Adrenal gland (tissue), 19 donors: ENCODE data around the gene ZNF597. TPM values are rescaled to one million over a fixed set of nuclear protein-coding genes. Genes with fewer than 3 reads are reported as not detected.

ENCODE experiments used
- DNase-seq, 7 donors: peaks; one replicate each; pipeline ENCODE4 v3.0.0-alpha.2; 2019 to 2020
- H3K27ac ChIP-seq, 5 donors: fragments of 200-600 bp; sonication (generic) in 4 of 5; 1 replicate in 3 of 5; 2 replicates in 2 of 5; pipeline versions ENCODE4 v1.5.1 to v1.8.0; 2016 to 2020; ENCODE audit warnings: mild to moderate bottlenecking in 1 of 5
- H3K27me3 ChIP-seq: fragments of 200-600 bp; 2 replicates; pipeline ENCODE4 v1.8.0; 2021
- H3K36me3 ChIP-seq, 2 donors: fragments of 200-600 bp; replicated peaks in 1 of 2; 1 replicate in 1 of 2; 2 replicates in 1 of 2; pipeline versions ENCODE4 v1.5.1 to v1.8.0; 2018 to 2022
- H3K4me1 ChIP-seq, 2 donors: fragments of 200-600 bp; replicated peaks in 1 of 2; 1 replicate in 1 of 2; 2 replicates in 1 of 2; pipeline versions ENCODE4 v1.5.1 to v1.8.0; 2018 to 2021
- H3K4me3 ChIP-seq, 4 donors: fragments of 200-600 bp; sonication (generic) in 3 of 4; one replicate each; pipeline ENCODE4 v1.5.1; 2016 to 2018
- H3K9me3 ChIP-seq, 3 donors: fragments of 200-600 bp; sonication (generic) in 1 of 3; replicated peaks in 1 of 3; 1 replicate in 2 of 3; 2 replicates in 1 of 3; pipeline versions ENCODE4 v1.5.1 to v1.8.0; 2016 to 2021
- POLR2A ChIP-seq, 2 donors: fragments of 450-650 bp; IDR thresholded peaks; one replicate each; pipeline ENCODE4 v1.6.1; 2017; ENCODE audit warnings: antibody characterized with exemption in 2 of 2, mild to moderate bottlenecking in 2 of 2, moderate library complexity in 1 of 2
- WGBS, 4 donors: extraction: QIAGEN DNeasy Blood & Tissue Kit in 2 of 4; methylation state at CpG; one replicate each; pipeline versions ENCODE4 v1.1.5 to v1.1.7; 2013 to 2017; 5-methylcytosine and 5-hydroxymethylcytosine counted together
- intact Hi-C, 2 donors: fragments of 100-400 bp; cut with DNase I; formaldehyde crosslinking; loops; one replicate each; pipeline versions ENCODE4 v1.14.1 to v1.15.0; 2022 to 2023
- long read RNA-seq, 10 donors: library from polyadenylated mRNA in 3 of 10; unstranded in 2 of 10; stranded (forward) in 1 of 10; transcript quantifications; one replicate each; pipeline ENCODE4 v2.0.0 and lab custom pipeline, GENCODE V29; 2021 to 2026
- polyA plus RNA-seq, 3 donors: library from polyadenylated mRNA; stranded (reverse); fragments of 200-250 nt in 2 of 3; fragments of 350-450 nt in 1 of 3; fragmentation: Illumina TruSeq in 1 of 3; extraction: RNeasy Lipid Tissue Mini Kit (QIAGEN cat#74804) in 1 of 3; gene quantifications; one replicate each; pipeline ENCODE4 v1.2.3, GENCODE V29; 2013 to 2014
- total RNA-seq, 9 donors: library from RNA; depleted of rRNA in 4 of 9; stranded (reverse); fragments of >200 nt in 4 of 9; fragments of 120-200 nt in 1 of 9; fragmentation: NEBNext Ultra II Directional in 1 of 9; extraction: Animal tissue kit (Norgen Biotek cat#: 25700) in 1 of 9; gene quantifications; one replicate each; pipeline versions ENCODE4 v1.1.0 to v1.2.4, GENCODE V29; 2013 to 2023
- TF ChIP-seq, protein P1 (sequence below), 6 experiments: fragments of 450-650 bp in 4 of 6; fragments of 200-600 bp in 2 of 6; sonication (generic) in 1 of 6; IDR thresholded peaks; 1 replicate in 5 of 6; 2 replicates in 1 of 6; pipeline versions ENCODE4 v1.5.1 to v1.8.0; 2016 to 2021; ENCODE audit warnings: antibody characterized with exemption in 6 of 6, mild to moderate bottlenecking in 2 of 6, moderate library complexity in 1 of 6
- donor health status: healthy with polysubstance abuse.
- donor health status: Bipolar disorder and iron deficiency.
- donor health status: DM: yes; HTN: yes; CAD: no.
- donor health status: DM: no; HTN: no; CAD: no.
- donor health status: DM: no; HTN: no; CAD: no.
- donor health status: DM: yes; HTN: yes; CAD: no.

The ZNF597 gene
- total RNA-seq (1 to 10 TPM; 1.8 to 4.0 (median 2.9) TPM), polyA plus RNA-seq (1 to 10 TPM; 1.2 to 2.9 (median 1.3) TPM)
- long read RNA-seq, donor 1, full-length matches to known transcripts, result 2 of 2 reads
- long read RNA-seq, donor 1, partial matches to known transcripts, result 0 of 2 reads
- long read RNA-seq, donor 1, other reads (novel, unspliced or antisense), result 0 of 2 reads
- long read RNA-seq, donor 2, full-length matches to known transcripts, result 1 of 1 reads
- long read RNA-seq, donor 2, partial matches to known transcripts, result 0 of 1 reads
- long read RNA-seq, donor 2, other reads (novel, unspliced or antisense), result 0 of 1 reads
- long read RNA-seq, donor 3, full-length matches to known transcripts, result 1 of 1 reads
- long read RNA-seq, donor 3, partial matches to known transcripts, result 0 of 1 reads
- long read RNA-seq, donor 3, other reads (novel, unspliced or antisense), result 0 of 1 reads
- long read RNA-seq, donor 4, full-length matches to known transcripts, result 1 of 1 reads
- long read RNA-seq, donor 4, partial matches to known transcripts, result 0 of 1 reads
- long read RNA-seq, donor 4, other reads (novel, unspliced or antisense), result 0 of 1 reads
- long read RNA-seq, donor 5, full-length matches to known transcripts, result 8 of 9 reads
- long read RNA-seq, donor 5, partial matches to known transcripts, result 0 of 9 reads
- long read RNA-seq, donor 5, other reads (novel, unspliced or antisense), result 1 of 9 reads
- long read RNA-seq, donor 6, result 0 reads
- long read RNA-seq, donor 7, result 0 reads
- long read RNA-seq, donor 8, full-length matches to known transcripts, result 4 of 4 reads
- long read RNA-seq, donor 8, partial matches to known transcripts, result 0 of 4 reads
- long read RNA-seq, donor 8, other reads (novel, unspliced or antisense), result 0 of 4 reads
- long read RNA-seq, donor 9, full-length matches to known transcripts, result 1 of 1 reads
- long read RNA-seq, donor 9, partial matches to known transcripts, result 0 of 1 reads
- long read RNA-seq, donor 9, other reads (novel, unspliced or antisense), result 0 of 1 reads
- long read RNA-seq, donor 10, result 0 reads

GRCh38 chr16:3443108-3444031, at the start of gene ZNF597, which contains the start of gene NAA60:
Gene ZNF597, minus strand, starts transcription at chr16:3443504. Its CDS starts 351 bp downstream, at chr16:3443153.
Gene NAA60, plus strand, starts transcription at chr16:3443680. Its CDS starts 32,548 bp downstream, at chr16:3476228.
- intact Hi-C loops, result no loop called here
- peaks cover 4 to 14% of the 10 kb centered on the region in 2 donors for H3K4me1 ChIP-seq
- peaks cover 0 to 8% of the 10 kb centered on the region in 2 donors for H3K36me3 ChIP-seq
- H3K27ac ChIP-seq, result peak within 1 kb of the TSS; percentile 14 to 93 (median 70)
- H3K4me3 ChIP-seq, result peak within 1 kb of the TSS in 3 of 4 donors; percentile 13 to 66 (median 39)
- no peaks in the 10 kb centered on the region for H3K9me3 ChIP-seq
- TF ChIP-seq, protein P1, sequence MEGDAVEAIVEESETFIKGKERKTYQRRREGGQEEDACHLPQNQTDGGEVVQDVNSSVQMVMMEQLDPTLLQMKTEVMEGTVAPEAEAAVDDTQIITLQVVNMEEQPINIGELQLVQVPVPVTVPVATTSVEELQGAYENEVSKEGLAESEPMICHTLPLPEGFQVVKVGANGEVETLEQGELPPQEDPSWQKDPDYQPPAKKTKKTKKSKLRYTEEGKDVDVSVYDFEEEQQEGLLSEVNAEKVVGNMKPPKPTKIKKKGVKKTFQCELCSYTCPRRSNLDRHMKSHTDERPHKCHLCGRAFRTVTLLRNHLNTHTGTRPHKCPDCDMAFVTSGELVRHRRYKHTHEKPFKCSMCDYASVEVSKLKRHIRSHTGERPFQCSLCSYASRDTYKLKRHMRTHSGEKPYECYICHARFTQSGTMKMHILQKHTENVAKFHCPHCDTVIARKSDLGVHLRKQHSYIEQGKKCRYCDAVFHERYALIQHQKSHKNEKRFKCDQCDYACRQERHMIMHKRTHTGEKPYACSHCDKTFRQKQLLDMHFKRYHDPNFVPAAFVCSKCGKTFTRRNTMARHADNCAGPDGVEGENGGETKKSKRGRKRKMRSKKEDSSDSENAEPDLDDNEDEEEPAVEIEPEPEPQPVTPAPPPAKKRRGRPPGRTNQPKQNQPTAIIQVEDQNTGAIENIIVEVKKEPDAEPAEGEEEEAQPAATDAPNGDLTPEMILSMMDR (IDR thresholded peaks at IDR 0.05), result no peak
- TF ChIP-seq POLR2A (IDR thresholded peaks at IDR 0.05), result peak in 1 of 2 donors; percentile 63
- DNase-seq, result peak; percentile 80 to 95 (median 88)
- H3K27me3 ChIP-seq, result no peaks in the 10 kb centered on the region
- 38 to 64% (median 50%) methylated on average over 60 to 61 of the region's 61 CpGs for WGBS, 4 donors

DNA sequence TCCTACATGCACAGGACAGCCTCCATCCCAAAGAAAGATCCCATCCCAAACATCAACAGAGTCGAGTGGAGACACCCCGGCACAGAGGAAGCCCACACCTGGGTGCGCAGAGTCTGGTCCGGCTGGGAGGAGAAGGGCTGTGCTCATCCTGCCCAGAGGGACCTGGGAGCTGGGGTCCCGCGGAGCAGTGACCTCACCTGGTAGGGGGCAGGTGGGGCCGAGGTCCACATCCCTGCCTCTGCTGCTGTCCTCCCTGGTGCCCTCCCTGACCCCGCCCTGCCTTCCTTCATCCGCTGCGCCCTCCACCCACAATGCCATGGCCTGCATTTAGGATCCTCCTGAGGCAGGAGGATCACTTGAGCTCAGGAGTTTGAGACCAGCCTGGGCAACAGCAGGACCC, 49.1 kb upstream of the ZNF597 start:
- Histone ChIP-seq H3K9me3 (no peaks in the 10 kb centered on the region), H3K36me3 (no peaks in the 10 kb centered on the region), H3K27me3 (no peaks in the 10 kb centered on the region), H3K4me3 (no peak overlapping the region), H3K27ac (no peak overlapping the region), H3K4me1 (no peaks in the 10 kb centered on the region)
- no peak for TF ChIP-seq POLR2A (IDR thresholded peaks at IDR 0.05)
- TF ChIP-seq, protein P1 (IDR thresholded peaks at IDR 0.05), result no peak
- intact Hi-C loops, result loop anchor here in 1 of 2 donors (10.0 kb wide), 1 partner anchor 228 kb away; no protein-coding TSS in a partner anchor
- DNase-seq, result no peak
- WGBS, 4 donors, result 88 to 94% (median 91%) methylated on average over 3 to 10 of the region's 10 CpGs; no CpG with 5 or more reads in 1 of the 4 donors

DNA sequence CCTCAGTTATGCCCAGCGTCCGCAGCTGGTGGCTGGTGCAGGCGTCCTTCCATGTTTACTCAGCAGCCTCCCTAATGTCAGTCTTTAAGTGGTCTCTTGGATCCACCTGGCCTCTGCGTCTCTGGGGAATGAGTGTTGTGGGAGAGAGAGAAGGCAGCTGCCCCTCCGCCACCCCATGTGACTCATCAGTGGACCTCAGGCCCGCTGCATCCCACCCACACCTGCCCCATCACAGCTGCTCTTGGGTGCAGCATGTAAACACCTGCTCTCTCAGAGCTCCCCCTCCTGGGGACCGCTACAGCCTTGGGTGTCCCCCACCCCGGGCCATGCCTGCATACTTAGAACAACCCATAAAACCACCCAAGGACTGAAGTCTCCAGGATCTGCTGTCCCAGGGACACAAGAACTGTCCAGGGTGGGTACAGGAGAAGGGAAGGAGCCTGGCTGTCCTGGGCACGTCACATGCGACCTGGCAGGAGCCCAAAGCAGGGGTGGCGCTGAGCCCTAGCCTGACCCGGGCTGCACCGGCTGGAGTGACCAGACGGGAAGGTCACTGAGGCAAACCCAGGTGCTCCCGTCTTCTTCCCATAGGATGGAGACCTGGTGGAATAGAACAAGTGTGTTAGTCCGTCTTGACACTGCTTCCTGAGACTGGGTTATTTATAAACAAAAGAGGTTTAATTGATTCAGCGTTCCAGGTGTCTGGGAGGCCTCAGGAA, 47.8 kb upstream of the ZNF597 start:
- no peak for TF ChIP-seq POLR2A (IDR thresholded peaks at IDR 0.05)
- TF ChIP-seq, protein P1 (IDR thresholded peaks at IDR 0.05), result no peak
- Histone ChIP-seq H3K9me3 (no peaks in the 10 kb centered on the region), H3K36me3 (peaks cover 0 to 9% of the 10 kb centered on the region in 2 donors), H3K4me1 (no peaks in the 10 kb centered on the region), H3K27me3 (no peaks in the 10 kb centered on the region), H3K27ac (no peak overlapping the region), H3K4me3 (no peak overlapping the region)
- intact Hi-C loops, result loop anchor here in 1 of 2 donors (10.0 kb wide), 1 partner anchor 226 kb away; no protein-coding TSS in a partner anchor
- 44 to 54% (median 49%) methylated on average over 14 to 17 of the region's 17 CpGs for WGBS, 4 donors
- DNase-seq, result peak in 1 of 7 donors; percentile 56
